Vagina (tissue), 2 donors: ENCODE results near the gene KRT39.
A peak's percentile ranks its signal among the peaks of the same experiment; 100 is the strongest.

Source experiments
- POLR2A ChIP-seq, 2 donors: fragments of 450-650 bp; IDR thresholded peaks; one replicate each; pipeline ENCODE4 v1.6.1; 2017; ENCODE audit warnings: antibody characterized with exemption in 2 of 2, mild to moderate bottlenecking in 2 of 2, moderate library complexity in 2 of 2
- POLR2AphosphoS5 ChIP-seq, 2 donors: sonication (generic); formaldehyde crosslinking; IDR thresholded peaks; one replicate each; pipeline ENCODE4 v1.9.0; 2017; ENCODE audit warnings: antibody characterized with exemption in 2 of 2, mild to moderate bottlenecking in 2 of 2, low read depth in 1 of 2; ENCODE audit not compliant: insufficient read depth in 1 of 2

DNA sequence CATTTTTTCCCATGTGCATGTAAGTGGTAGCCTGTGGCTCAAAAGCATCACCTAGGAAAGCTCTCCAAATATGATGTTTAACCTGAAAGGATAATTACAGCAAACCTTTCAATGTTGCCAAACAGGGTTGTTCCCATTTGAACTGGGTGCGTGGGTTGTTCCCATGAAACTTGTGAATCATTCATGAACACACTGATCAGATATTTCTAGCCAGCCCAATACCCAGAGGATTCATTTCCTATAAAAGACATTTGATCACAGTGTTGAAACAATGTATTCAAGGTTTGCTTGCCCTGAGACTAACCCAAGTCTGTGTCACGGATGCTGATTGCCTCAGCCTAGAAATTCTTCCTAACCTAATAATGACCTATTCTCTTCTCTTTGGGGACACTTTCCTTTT lies 12.9 kb downstream of the KRT39 start:
- no peak for TF ChIP-seq POLR2A (IDR thresholded peaks at IDR 0.05)
- TF ChIP-seq POLR2AphosphoS5 (IDR thresholded peaks at IDR 0.05; ENCODE audit: insufficient read depth in 1 of 2, low read depth in 1 of 2): peak in 1 of 2 donors; percentile 60
